DMS153 (cell line): Measurements from ENCODE around the gene NGF.
A peak's percentile ranks its signal among the peaks of the same experiment; 100 is the strongest.
"Not testable (repeated sequence)": the region's sequence is repeated elsewhere in the genome, so short reads cannot be mapped to it uniquely, and the experiment has no call there.

Experiments
- DNase-seq: peaks from one replicate; lab custom pipeline; 2025; lab: John Stamatoyannopoulos, UW

NGF gene

GRCh38 chr1:115309504-115309903 lies 28.5 kb downstream of the NGF start:
- DNase-seq, result not testable (repeated sequence)

- DNase-seq, result no peak
Measured at GRCh38 chr1:115308969-115309368, 29.1 kb downstream of the NGF start.

GRCh38 chr1:115307661-115308060 lies 30.4 kb downstream of the NGF start:
- DNase-seq, result no peak

GRCh38 chr1:115306146-115306545 lies 31.9 kb downstream of the NGF start:
- peak; percentile 72 for DNase-seq

GRCh38 chr1:115303364-115303763 lies 34.7 kb downstream of the NGF start:
- DNase-seq, result no peak

- peak; percentile 38 for DNase-seq
Measured at GRCh38 chr1:115302390-115302961, 35.6 kb downstream of the NGF start.

GRCh38 chr1:115301438-115302020 lies 36.5 kb downstream of the NGF start:
- no peak for DNase-seq

- no peak for DNase-seq
Measured at GRCh38 chr1:115300087-115300876, 37.8 kb downstream of the NGF start.

GRCh38 chr1:115299266-115299665 lies 38.8 kb downstream of the NGF start:
- no peak for DNase-seq

- DNase-seq, result no peak
Measured at GRCh38 chr1:115296981-115297380, 41.1 kb downstream of the NGF start.

- no peak for DNase-seq
Measured at GRCh38 chr1:115295904-115296696, 41.9 kb downstream of the NGF start.

- DNase-seq, result no peak
Measured at GRCh38 chr1:115293899-115294298, 44.1 kb downstream of the NGF start.

GRCh38 chr1:115293006-115293405 lies 45.0 kb downstream of the NGF start:
- DNase-seq, result no peak

- DNase-seq, result no peak
Measured at GRCh38 chr1:115291741-115292140, 46.3 kb downstream of the NGF start.

- no peak for DNase-seq
Measured at GRCh38 chr1:115289940-115290339, 48.1 kb downstream of the NGF start.

GRCh38 chr1:115288591-115289198 lies 49.4 kb downstream of the NGF start:
- DNase-seq, result no peak

- DNase-seq, result no peak
Measured at GRCh38 chr1:115286431-115287205, 51.4 kb downstream of the NGF start.

GRCh38 chr1:115284209-115284608 lies 53.8 kb downstream of the NGF start:
- no peak for DNase-seq

GRCh38 chr1:115283681-115284146 lies 54.3 kb downstream of the NGF start:
- no peak for DNase-seq

GRCh38 chr1:115283249-115283648 lies 54.8 kb downstream of the NGF start:
- DNase-seq, result no peak

- DNase-seq, result no peak
Measured at GRCh38 chr1:115282807-115283208, 55.2 kb downstream of the NGF start.
